Body of pancreas (tissue), 4 donors: ENCODE data around the gene TP53BP2.

Source experiments
- POLR2A ChIP-seq, 3 donors: fragments of 450-650 bp; IDR thresholded peaks; one replicate each; pipeline ENCODE4 v1.6.1; 2016; ENCODE audit warnings: antibody characterized with exemption in 3 of 3, mild to moderate bottlenecking in 2 of 3
- TF ChIP-seq, protein P1 (sequence below), 7 experiments: fragments of 450-650 bp in 4 of 7; fragments of 200-600 bp in 3 of 7; sonication (generic) in 3 of 7; IDR thresholded peaks; one replicate each; pipeline ENCODE4 v1.5.1; 2016 to 2019; ENCODE audit warnings: antibody characterized with exemption in 7 of 7

DNA sequence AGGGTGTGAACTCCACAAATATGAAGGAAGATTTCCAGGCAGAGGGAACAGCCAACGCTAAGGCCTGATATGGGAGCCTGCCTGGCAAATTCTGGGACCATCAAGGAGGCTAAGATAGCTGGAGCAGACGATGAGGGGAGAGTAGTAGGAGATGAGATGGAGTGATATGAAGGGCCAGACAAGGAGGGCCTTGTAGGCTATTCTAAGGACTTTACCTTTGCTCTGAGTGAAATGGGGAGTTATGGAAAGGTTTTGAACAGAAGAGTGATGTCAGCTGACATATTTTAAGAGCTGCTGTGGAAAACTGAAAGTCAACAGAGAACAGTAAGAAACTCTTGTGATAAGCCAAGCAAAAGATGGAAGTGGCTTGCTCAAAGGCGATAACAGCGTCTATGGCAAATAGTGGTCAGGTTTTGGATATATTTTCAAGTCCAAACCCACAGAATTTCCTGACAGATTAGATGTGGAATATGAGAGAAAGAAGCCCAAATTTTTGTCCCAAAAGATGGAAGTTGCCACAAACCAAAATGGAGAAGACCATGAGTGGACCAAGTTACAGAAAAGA lies 2.1 kb upstream of the TP53BP2 start:
- TF ChIP-seq, protein P1, sequence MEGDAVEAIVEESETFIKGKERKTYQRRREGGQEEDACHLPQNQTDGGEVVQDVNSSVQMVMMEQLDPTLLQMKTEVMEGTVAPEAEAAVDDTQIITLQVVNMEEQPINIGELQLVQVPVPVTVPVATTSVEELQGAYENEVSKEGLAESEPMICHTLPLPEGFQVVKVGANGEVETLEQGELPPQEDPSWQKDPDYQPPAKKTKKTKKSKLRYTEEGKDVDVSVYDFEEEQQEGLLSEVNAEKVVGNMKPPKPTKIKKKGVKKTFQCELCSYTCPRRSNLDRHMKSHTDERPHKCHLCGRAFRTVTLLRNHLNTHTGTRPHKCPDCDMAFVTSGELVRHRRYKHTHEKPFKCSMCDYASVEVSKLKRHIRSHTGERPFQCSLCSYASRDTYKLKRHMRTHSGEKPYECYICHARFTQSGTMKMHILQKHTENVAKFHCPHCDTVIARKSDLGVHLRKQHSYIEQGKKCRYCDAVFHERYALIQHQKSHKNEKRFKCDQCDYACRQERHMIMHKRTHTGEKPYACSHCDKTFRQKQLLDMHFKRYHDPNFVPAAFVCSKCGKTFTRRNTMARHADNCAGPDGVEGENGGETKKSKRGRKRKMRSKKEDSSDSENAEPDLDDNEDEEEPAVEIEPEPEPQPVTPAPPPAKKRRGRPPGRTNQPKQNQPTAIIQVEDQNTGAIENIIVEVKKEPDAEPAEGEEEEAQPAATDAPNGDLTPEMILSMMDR (IDR thresholded peaks at IDR 0.05), result no peak
- TF ChIP-seq POLR2A (IDR thresholded peaks at IDR 0.05), result no peak
